Loucy (cell line): ENCODE data around the gene HOXA9.

ENCODE experiments used
- CTCF ChIP-seq: fragments of 200-600 bp; sonication (generic); conservative IDR thresholded peaks from 2 replicates; pipeline ENCODE4 v1.5.1; 2014; ENCODE audit warnings: mild to moderate bottlenecking, antibody characterized with exemption, low read length
- EZH2phosphoT487 ChIP-seq: fragments of 200-600 bp; IDR thresholded peaks from 2 replicates; pipeline ENCODE4 v1.6.1; 2018; ENCODE audit warnings: antibody characterized with exemption, mild to moderate bottlenecking, moderate library complexity, borderline replicate concordance

- TF ChIP-seq EZH2phosphoT487 (no peak), CTCF (no peak)
These were observed 22.7 kb downstream of the HOXA9 start for GRCh38 chr7:27142580-27143022.
